ENCODE results near the gene RPL22. TPM values are rescaled to one million over a fixed set of nuclear protein-coding genes. Genes with fewer than 3 reads are reported as not detected.

The RPL22 gene
- total RNA-seq, 4 donors from 2014 or later, result 56.5 to 170 (median 106) TPM

GRCh38 chr1:6200188-6200809 is 904 bp upstream of the RPL22 start:
- H3K4me3 ChIP-seq, result peak overlapping the region in 3 of 4 donors; percentile 93 to 99 (median 94)
- TF ChIP-seq POLR2AphosphoS5 (IDR thresholded peaks at IDR 0.05) (no peak), EP300 (IDR thresholded peaks at IDR 0.05; ENCODE audit: low read depth) (no peak), POLR2A (IDR thresholded peaks at IDR 0.05) (no peak)
- TF ChIP-seq, protein P1, sequence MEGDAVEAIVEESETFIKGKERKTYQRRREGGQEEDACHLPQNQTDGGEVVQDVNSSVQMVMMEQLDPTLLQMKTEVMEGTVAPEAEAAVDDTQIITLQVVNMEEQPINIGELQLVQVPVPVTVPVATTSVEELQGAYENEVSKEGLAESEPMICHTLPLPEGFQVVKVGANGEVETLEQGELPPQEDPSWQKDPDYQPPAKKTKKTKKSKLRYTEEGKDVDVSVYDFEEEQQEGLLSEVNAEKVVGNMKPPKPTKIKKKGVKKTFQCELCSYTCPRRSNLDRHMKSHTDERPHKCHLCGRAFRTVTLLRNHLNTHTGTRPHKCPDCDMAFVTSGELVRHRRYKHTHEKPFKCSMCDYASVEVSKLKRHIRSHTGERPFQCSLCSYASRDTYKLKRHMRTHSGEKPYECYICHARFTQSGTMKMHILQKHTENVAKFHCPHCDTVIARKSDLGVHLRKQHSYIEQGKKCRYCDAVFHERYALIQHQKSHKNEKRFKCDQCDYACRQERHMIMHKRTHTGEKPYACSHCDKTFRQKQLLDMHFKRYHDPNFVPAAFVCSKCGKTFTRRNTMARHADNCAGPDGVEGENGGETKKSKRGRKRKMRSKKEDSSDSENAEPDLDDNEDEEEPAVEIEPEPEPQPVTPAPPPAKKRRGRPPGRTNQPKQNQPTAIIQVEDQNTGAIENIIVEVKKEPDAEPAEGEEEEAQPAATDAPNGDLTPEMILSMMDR (IDR thresholded peaks at IDR 0.05), result no peak
- DNase-seq, result no peak
- 71 to 83% methylated on average over 1 to 10 of the region's 10 CpGs for WGBS, 2 donors (ENCODE audit: low coverage in 1 of 2)
- intact Hi-C loops (cut with DNase I; ENCODE audit: low total_unique reads) (no loop called here), in situ Hi-C loops (cut with MboI; ENCODE audit: low pct_ligation_motif_present in 1 of 4, low pct_unique_long_range_greater_than_20kb in 1 of 4, low sequenced_read_pairs in 3 of 4) (no loop called here)
- peak overlapping the region; percentile 81 to 89 (median 88) for H3K27ac ChIP-seq
- H3K36me3 ChIP-seq, result peaks cover 0 to 18% (median 7%) of the 10 kb centered on the region in 4 donors
- peaks cover 13 to 39% (median 26%) of the 10 kb centered on the region in 4 donors for H3K4me1 ChIP-seq
- H3K27me3 ChIP-seq, result no peaks in the 10 kb centered on the region
- no peaks in the 10 kb centered on the region for H3K9me3 ChIP-seq

- no peak for DNase-seq
- Histone ChIP-seq H3K27ac (peak overlapping the region; percentile 81 to 89 (median 88)), H3K36me3 (peaks cover 0 to 32% (median 15%) of the 10 kb centered on the region in 4 donors), H3K27me3 (no peaks in the 10 kb centered on the region), H3K4me1 (peaks cover 13 to 30% (median 19%) of the 10 kb centered on the region in 4 donors), H3K9me3 (no peaks in the 10 kb centered on the region), H3K4me3 (peak overlapping the region; percentile 87 to 99 (median 94))
- intact Hi-C loops (cut with DNase I; ENCODE audit: low total_unique reads) (no loop called here), in situ Hi-C loops (cut with MboI; ENCODE audit: low pct_ligation_motif_present in 1 of 4, low pct_unique_long_range_greater_than_20kb in 1 of 4, low sequenced_read_pairs in 3 of 4) (no loop called here)
- TF ChIP-seq, protein P1 (IDR thresholded peaks at IDR 0.05), result no peak
- TF ChIP-seq POLR2A (IDR thresholded peaks at IDR 0.05) (no peak), POLR2AphosphoS5 (IDR thresholded peaks at IDR 0.05) (no peak), EP300 (IDR thresholded peaks at IDR 0.05; ENCODE audit: low read depth) (no peak)
- 0% methylated on average over 2 to 28 of the region's 31 CpGs for WGBS, 2 donors (ENCODE audit: low coverage in 1 of 2)
Observed at GRCh38 chr1:6198646-6199297, 623 bp downstream of the RPL22 start.

- peak overlapping the region in 1 of 4 donors; percentile 89 for H3K27ac ChIP-seq
- H3K4me1 ChIP-seq, result peaks cover 13 to 30% (median 19%) of the 10 kb centered on the region in 4 donors
- intact Hi-C loops (cut with DNase I; ENCODE audit: low total_unique reads) (no loop called here), in situ Hi-C loops (cut with MboI; ENCODE audit: low pct_ligation_motif_present in 1 of 4, low pct_unique_long_range_greater_than_20kb in 1 of 4, low sequenced_read_pairs in 3 of 4) (no loop called here)
- no peak for DNase-seq
- H3K27me3 ChIP-seq, result no peaks in the 10 kb centered on the region
- peaks cover 0 to 40% (median 19%) of the 10 kb centered on the region in 4 donors for H3K36me3 ChIP-seq
- no peak for TF ChIP-seq POLR2A (IDR thresholded peaks at IDR 0.05)
- WGBS, 2 donors (ENCODE audit: low coverage in 1 of 2), result 53 to 59% methylated on average over 5 to 6 of the region's 6 CpGs
- H3K9me3 ChIP-seq, result no peaks in the 10 kb centered on the region
- peak overlapping the region in 3 of 4 donors; percentile 93 to 99 (median 94) for H3K4me3 ChIP-seq
Observed at GRCh38 chr1:6197746-6198427, 1.5 kb downstream of the RPL22 start.

GRCh38 chr1:6191968-6192367 is 7.4 kb downstream of the RPL22 start:
- peaks cover 0 to 81% (median 38%) of the 10 kb centered on the region in 4 donors for H3K36me3 ChIP-seq
- intact Hi-C loops (cut with DNase I; ENCODE audit: low total_unique reads), result no loop called here
- H3K4me3 ChIP-seq, result no peak overlapping the region
- DNase-seq, result no peak
- in situ Hi-C loops (cut with MboI; ENCODE audit: low pct_ligation_motif_present in 1 of 4, low pct_unique_long_range_greater_than_20kb in 1 of 4, low sequenced_read_pairs in 3 of 4), result no loop called here
- TF ChIP-seq, protein P1 (IDR thresholded peaks at IDR 0.05), result no peak
- TF ChIP-seq POLR2AphosphoS5 (IDR thresholded peaks at IDR 0.05), result no peak
- no peak for TF ChIP-seq EP300 (IDR thresholded peaks at IDR 0.05; ENCODE audit: low read depth)
- TF ChIP-seq POLR2A (IDR thresholded peaks at IDR 0.05), result no peak
- H3K4me1 ChIP-seq, result peaks cover 0 to 6% (median 0%) of the 10 kb centered on the region in 4 donors
- WGBS, 2 donors (ENCODE audit: low coverage in 1 of 2), result 97% methylated on average over 1 of the region's 1 CpG; no CpG with 5 or more reads in 1 of the 2 donors
- no peaks in the 10 kb centered on the region for H3K27me3 ChIP-seq
- no peaks in the 10 kb centered on the region for H3K9me3 ChIP-seq
- H3K27ac ChIP-seq, result no peak overlapping the region

Measured in transverse colon (tissue), 4 donors.